HCT116 (cell line): ENCODE data around the gene TJP2. TPM values are rescaled to one million over a fixed set of nuclear protein-coding genes. Genes with fewer than 3 reads are reported as not detected.
A peak's percentile ranks its signal among the peaks of the same experiment; 100 is the strongest.

Experiments used
- ATAC-seq: fragments of 200-7000 bp; cut with Tn5 transposase; 2 replicates; pipeline ENCODE4 v1.9.1; 2020; ENCODE audit warnings: mild to moderate bottlenecking, moderate library complexity
- BruUV-seq: library from RNA; stranded (reverse); fragments of 400-500 nt; replicated peaks from 2 replicates; lab custom pipeline; 2021; lab: Mats Ljungman, UMichigan
- CTCF ChIA-PET: fragments of 300-600 bp; sonication (Branson Sonifier 250); formaldehyde crosslinking; loops from one replicate; lab custom pipeline; 2021; ENCODE audit warnings: antibody characterized with exemption; lab: Charles Lee
- POLR2A ChIA-PET: fragments of 300-600, 350-600 bp; sonication (Branson Sonifier 250); formaldehyde crosslinking; loops from one replicate; lab custom pipeline; 2021; ENCODE audit warnings: antibody characterized with exemption; lab: Charles Lee
- RAD21 ChIA-PET, 2 experiments: fragments of 300-600 bp; sonication (Branson Sonifier 250); formaldehyde crosslinking; loops; one replicate each; lab custom pipeline; 2023; ENCODE audit warnings: low total read pairs in 2 of 2; ENCODE audit not compliant: uncharacterized antibody in 2 of 2, unreplicated experiment in 2 of 2, low non-redundant PET in 1 of 2; lab: Charles Lee
- DNase-seq: peaks from one replicate; pipeline ENCODE4 v3.0.0-alpha.2; 2010; ENCODE audit warnings: low read depth, low spot score
- H2AFZ ChIP-seq: fragments of 200-600 bp; shearing (Covaris generic), sonication (generic); 2 replicates; pipeline ENCODE4 v1.6.1; 2017; ENCODE audit warnings: low read depth, mixed run types, mixed read lengths, antibody characterized with exemption, low read length; ENCODE audit not compliant: poor library complexity, severe bottlenecking
- H3K27ac ChIP-seq: 2 replicates; pipeline ENCODE4 v1.5.1; 2012; ENCODE audit warnings: low read depth, low read length
- H3K27me3 ChIP-seq: fragments of 200-600 bp; sonication (generic); 2 replicates; pipeline ENCODE4 v1.6.1; 2016; ENCODE audit warnings: mixed run types, low read length, mixed read lengths; ENCODE audit not compliant: insufficient read depth
- H3K36me3 ChIP-seq, 2 experiments: fragments of 200-500 bp in 1 of 2; fragments of 200-600 bp in 1 of 2; sonication (Bioruptor generic) in 1 of 2; sonication (generic) in 1 of 2; 2 replicates each; pipeline versions ENCODE4 v1.5.1 to v1.6.1; 2014 to 2016; ENCODE audit warnings: low read length in 2 of 2, inconsistent platforms in 1 of 2, mixed read lengths in 1 of 2, mixed run types in 1 of 2; ENCODE audit not compliant: insufficient read depth in 2 of 2, control insufficient read depth in 1 of 2
- H3K4me1 ChIP-seq, 2 experiments: fragments of 200-600 bp in 1 of 2; sonication (generic) in 1 of 2; 2 replicates each; pipeline versions ENCODE4 v1.5.1 to v1.6.1; 2012 to 2017; ENCODE audit warnings: low read length in 2 of 2, inconsistent platforms in 1 of 2, mild to moderate bottlenecking in 1 of 2, mixed read lengths in 1 of 2, mixed run types in 1 of 2, moderate library complexity in 1 of 2; ENCODE audit not compliant: insufficient read depth in 2 of 2, control insufficient read depth in 1 of 2
- H3K4me2 ChIP-seq: fragments of 200-600 bp; sonication (generic); 2 replicates; pipeline ENCODE4 v1.6.1; 2017; ENCODE audit warnings: mixed run types, low read length, mixed read lengths
- H3K4me3 ChIP-seq, 2 experiments: fragments of 200-600 bp in 1 of 2; sonication (generic) in 1 of 2; replicated peaks in 1 of 2; 2 replicates each; pipeline ENCODE4 v1.5.1; 2011 to 2016; ENCODE audit warnings: low read length in 2 of 2, control low read depth in 1 of 2, low read depth in 1 of 2, mild to moderate bottlenecking in 1 of 2, mixed read lengths in 1 of 2, mixed run types in 1 of 2
- H3K79me2 ChIP-seq: fragments of 200-600 bp; sonication (generic); 2 replicates; pipeline ENCODE4 v1.6.1; 2017; ENCODE audit warnings: mild to moderate bottlenecking, mixed run types, low read length, moderate library complexity, mixed read lengths; ENCODE audit not compliant: insufficient read depth
- H3K9ac ChIP-seq: fragments of 200-600 bp; sonication (generic); 2 replicates; pipeline ENCODE4 v1.6.1; 2016; ENCODE audit warnings: low read length, mixed read lengths
- H3K9me2 ChIP-seq: fragments of 200-600 bp; sonication (generic), shearing (Covaris generic); 2 replicates; pipeline ENCODE4 v1.6.1; 2017; ENCODE audit warnings: mixed run types, mild to moderate bottlenecking, moderate library complexity; ENCODE audit not compliant: insufficient read depth
- H3K9me3 ChIP-seq, 2 experiments: fragments of 200-500 bp in 1 of 2; fragments of 200-600 bp in 1 of 2; sonication (Bioruptor generic) in 1 of 2; sonication (generic) in 1 of 2; 2 replicates each; pipeline ENCODE4 v1.6.1; 2014 to 2017; ENCODE audit warnings: low read length in 2 of 2, mixed read lengths in 2 of 2, inconsistent platforms in 1 of 2, low read depth in 1 of 2, mild to moderate bottlenecking in 1 of 2, mixed run types in 1 of 2, moderate library complexity in 1 of 2; ENCODE audit not compliant: control insufficient read depth in 1 of 2, insufficient read depth in 1 of 2
- H4K20me1 ChIP-seq: fragments of 200-600 bp; sonication (generic), shearing (Covaris generic); 2 replicates; pipeline ENCODE4 v1.6.1; 2017; ENCODE audit warnings: mixed run types, mild to moderate bottlenecking, moderate library complexity; ENCODE audit not compliant: insufficient read depth
- ATF3 ChIP-seq: IDR thresholded peaks from 2 replicates; pipeline ENCODE4 v1.6.1; 2012
- CBX3 ChIP-seq: IDR thresholded peaks from 2 replicates; pipeline ENCODE4 v1.6.1; 2012; ENCODE audit warnings: low read depth
- CEBPB ChIP-seq: IDR thresholded peaks from 2 replicates; pipeline ENCODE4 v1.6.1; 2012; ENCODE audit warnings: low read depth
- CTCF ChIP-seq, 3 experiments: fragments of 200-600 bp in 1 of 3; sonication (generic) in 1 of 3; IDR thresholded peaks in 2 of 3; conservative IDR thresholded peaks in 1 of 3; 2 replicates each; pipeline ENCODE4 v1.5.1; 2012 to 2017; ENCODE audit warnings: low read depth in 2 of 3, low read length in 2 of 3, antibody characterized with exemption in 1 of 3, borderline replicate concordance in 1 of 3, control low read depth in 1 of 3, mild to moderate bottlenecking in 1 of 3, mixed read lengths in 1 of 3, mixed run types in 1 of 3, moderate library complexity in 1 of 3; ENCODE audit not compliant: insufficient read depth in 1 of 3
- EGR1 ChIP-seq: IDR thresholded peaks from 2 replicates; pipeline ENCODE4 v1.6.1; 2012; ENCODE audit warnings: low read depth
- ELF1 ChIP-seq: IDR thresholded peaks from 2 replicates; pipeline ENCODE4 v1.6.1; 2012; ENCODE audit warnings: low read depth, borderline replicate concordance
- EZH2phosphoT487 ChIP-seq: fragments of 200-600 bp; IDR thresholded peaks from 2 replicates; pipeline ENCODE4 v1.6.1; 2018; ENCODE audit warnings: antibody characterized with exemption, borderline replicate concordance
- FOSL1 ChIP-seq: IDR thresholded peaks from 2 replicates; pipeline ENCODE4 v1.6.1; 2012; ENCODE audit warnings: low read depth
- JUND ChIP-seq: IDR thresholded peaks from 2 replicates; pipeline ENCODE4 v1.6.1; 2012
- MAX ChIP-seq: IDR thresholded peaks from 2 replicates; pipeline ENCODE4 v1.6.1; 2012
- POLR2A ChIP-seq: IDR thresholded peaks from 2 replicates; pipeline ENCODE4 v1.7.0; 2011; ENCODE audit warnings: borderline replicate concordance; ENCODE audit not compliant: insufficient read depth, insufficient read length; ENCODE audit errors: extremely low read depth
- POLR2AphosphoS5 ChIP-seq: IDR thresholded peaks from 2 replicates; pipeline ENCODE4 v1.6.1; 2011; ENCODE audit warnings: mild to moderate bottlenecking, low read depth, low read length, moderate library complexity
- SP1 ChIP-seq: IDR thresholded peaks from 2 replicates; pipeline ENCODE4 v1.6.1; 2012; ENCODE audit warnings: low read depth
- SRF ChIP-seq: IDR thresholded peaks from 2 replicates; pipeline ENCODE4 v1.6.1; 2012; ENCODE audit warnings: low read depth
- YY1 ChIP-seq: IDR thresholded peaks from 2 replicates; pipeline ENCODE4 v1.6.1; 2011; ENCODE audit warnings: low read length, low read depth, moderate library complexity, mild to moderate bottlenecking; ENCODE audit not compliant: insufficient replicate concordance; ENCODE audit errors: extremely low read depth
- ZBTB33 ChIP-seq: IDR thresholded peaks from 2 replicates; pipeline ENCODE4 v1.6.1; 2011; ENCODE audit warnings: mild to moderate bottlenecking, low read length, moderate library complexity; ENCODE audit not compliant: insufficient replicate concordance; ENCODE audit errors: extremely low read depth
- ZFX ChIP-seq: fragments of 450-650 bp; IDR thresholded peaks from 2 replicates; pipeline ENCODE4 v1.6.1; 2017
- ZNF274 ChIP-seq: fragments of 200-500 bp; sonication (Bioruptor generic); IDR thresholded peaks from 2 replicates; pipeline ENCODE4 v1.6.1; 2014; ENCODE audit warnings: mild to moderate bottlenecking, low read depth, low read length, inconsistent platforms
- intact Hi-C: fragments of 100-400 bp; cut with micrococcal nuclease; formaldehyde crosslinking; loops from 2 replicates; pipeline ENCODE4 v1.10.0; 2022
- total RNA-seq: library from RNA; stranded (reverse); gene quantifications from one replicate; pipeline ENCODE4 v1.2.1, GENCODE V29; 2021; ENCODE audit not compliant: unreplicated experiment

Gene TJP2
- total RNA-seq, 1 experiment from 2014 or later, result 39.7 TPM

- TF ChIP-seq CEBPB (no peak), SP1 (no peak), ATF3 (no peak), FOSL1 (no peak), POLR2A (no peak), ELF1 (no peak), JUND (no peak)
- TF ChIP-seq, all 23 proteins: peak for 0
These were observed 6.1 kb downstream of the TJP2 start (continued) for GRCh38 chr9:69180200-69180599.

- Histone ChIP-seq H3K4me3 (peak overlapping the region in 1 of 2 experiments; percentile 22; a peak in 2 of 4 replicates), H3K9me3 (no peaks in the 10 kb centered on the region), H3K4me2 (peak overlapping the region; percentile 64), H3K9ac (peak overlapping the region; percentile 18; the same call in 1 of the 2 replicates), H4K20me1 (no peaks in the 10 kb centered on the region), H3K27me3 (no peaks in the 10 kb centered on the region), H2AFZ (no peak overlapping the region), H3K9me2 (no peaks in the 10 kb centered on the region), H3K27ac (peak overlapping the region; percentile 57), H3K4me1 (peaks cover 45 to 53% of the 10 kb centered on the region in 2 experiments), H3K36me3 (no peaks in the 10 kb centered on the region), H3K79me2 (peaks cover 5% of the 10 kb centered on the region; the same call in 1 of the 2 replicates)
- ChIA-PET RAD21 (interaction anchor here in 1 of 2 experiments (0.8 kb wide), 1 partner anchor 22 kb away, joined by 9 read pairs; no protein-coding TSS in a partner anchor), CTCF (interaction anchor here (0.8 to 2.7 kb wide), 6 partner anchors 11 to 129 kb away, joined by 3 to 13 read pairs (median 4); no protein-coding TSS in a partner anchor), POLR2A (interaction anchor here (1.2 to 1.3 kb wide), 2 partner anchors 11 to 16 kb away, joined by 4 read pairs; no protein-coding TSS in a partner anchor)
- DNase-seq (peak; percentile 83), ATAC-seq (peak; percentile 90)
- BruUV-seq, result no TSS peak
- TF ChIP-seq JUND, result peak; percentile 83
- TF ChIP-seq MAX, result peak; percentile 77
- TF ChIP-seq SP1, result peak; percentile 85
- no peak for TF ChIP-seq SRF
- TF ChIP-seq ZFX, result no peak
- TF ChIP-seq CBX3, result peak; percentile 79; the same call in 1 of the 2 replicates
- TF ChIP-seq FOSL1, result peak; percentile 83
- TF ChIP-seq YY1, result no peak
- TF ChIP-seq POLR2AphosphoS5, result peak; percentile 27; the same call in 1 of the 2 replicates
- no peak for TF ChIP-seq EZH2phosphoT487
- TF ChIP-seq EGR1, result no peak
- no peak for TF ChIP-seq ZNF274
- TF ChIP-seq ELF1, result no peak
- TF ChIP-seq CTCF (IDR thresholded peaks at IDR 0.05 in 2 of 3, conservative IDR thresholded peaks at IDR 0.05 in 1 of 3; ENCODE audit: borderline replicate concordance in 1 of 3, insufficient read depth in 1 of 3, low read depth in 2 of 3, low read length in 2 of 3), result no peak
- no peak for TF ChIP-seq ZBTB33
- intact Hi-C loops, result no loop called here
These were observed 6.6 kb downstream of the TJP2 start for GRCh38 chr9:69180670-69181069.
